Head of caudate nucleus (tissue), 42 donors: ENCODE data around the gene VCL.

Experiments
- DNase-seq, 42 donors: peaks; one replicate each; pipeline versions ENCODE4 v3.0.0 to v3.0.0-alpha.2; 2020 to 2021; ENCODE audit warnings: mixed read lengths in 7 of 42
- intact Hi-C: fragments of 100-400 bp; cut with DNase I; formaldehyde crosslinking; loops from one replicate; pipeline ENCODE4 v1.15.0; 2022

Gene VCL

GRCh38 chr10:74156919-74157289 lies 159.0 kb downstream of the VCL start:
- DNase-seq, result peak in 1 of 42 donors; percentile 24
- intact Hi-C loops, result no loop called here

GRCh38 chr10:74160013-74160412 lies 162.1 kb downstream of the VCL start:
- intact Hi-C loops, result no loop called here
- no peak for DNase-seq

- DNase-seq, result no peak
- intact Hi-C loops, result no loop called here
Measured at GRCh38 chr10:74163319-74164068, 165.6 kb downstream of the VCL start.

GRCh38 chr10:74164716-74165529 lies 167.0 kb downstream of the VCL start:
- no peak for DNase-seq
- intact Hi-C loops, result no loop called here

GRCh38 chr10:74165530-74165901 lies 167.6 kb downstream of the VCL start:
- DNase-seq, result no peak
- intact Hi-C loops, result no loop called here

- intact Hi-C loops, result no loop called here
- DNase-seq, result no peak
Measured at GRCh38 chr10:74167443-74167842, 169.5 kb downstream of the VCL start.
